Brain microvascular endothelial cell (primary cell): ENCODE measurements around the gene FGF3.
"Not testable (repeated sequence)": the region's sequence is repeated elsewhere in the genome, so short reads cannot be mapped to it uniquely, and the experiment has no call there.

Experiments used
- DNase-seq: peaks from one replicate; pipeline ENCODE4 v3.0.0-alpha.2; 2020
- H3K27ac ChIP-seq: fragments of 250-450 bp; sonication (Bioruptor Pico); 2 replicates; pipeline ENCODE4 v1.5.1; 2020; ENCODE audit warnings: mild to moderate bottlenecking, moderate library complexity
- H3K27me3 ChIP-seq: fragments of 250-450 bp; sonication (Bioruptor Pico); replicated peaks from 2 replicates; pipeline ENCODE4 v1.5.1; 2020; ENCODE audit warnings: mild to moderate bottlenecking
- H3K36me3 ChIP-seq: fragments of 250-450 bp; sonication (Bioruptor Pico); replicated peaks from 2 replicates; pipeline ENCODE4 v1.5.1; 2020; ENCODE audit warnings: mild to moderate bottlenecking
- H3K4me3 ChIP-seq: 2 replicates; pipeline ENCODE4 v1.5.1; 2011; ENCODE audit warnings: low read depth, mild to moderate bottlenecking, control low read depth, low read length, moderate library complexity
- CTCF ChIP-seq: IDR thresholded peaks from 2 replicates; pipeline ENCODE4 v1.5.1; 2011; ENCODE audit warnings: low read depth, mild to moderate bottlenecking, moderate library complexity, low read length, control low read depth, inconsistent platforms; ENCODE audit errors: missing control alignments
- in situ Hi-C: cut with HindIII; loops from 2 replicates; pipeline ENCODE4 v1.10.0; 2017; ENCODE audit warnings: low sequenced_read_pairs, low pct_ligation_motif_present

The FGF3 gene

DNA sequence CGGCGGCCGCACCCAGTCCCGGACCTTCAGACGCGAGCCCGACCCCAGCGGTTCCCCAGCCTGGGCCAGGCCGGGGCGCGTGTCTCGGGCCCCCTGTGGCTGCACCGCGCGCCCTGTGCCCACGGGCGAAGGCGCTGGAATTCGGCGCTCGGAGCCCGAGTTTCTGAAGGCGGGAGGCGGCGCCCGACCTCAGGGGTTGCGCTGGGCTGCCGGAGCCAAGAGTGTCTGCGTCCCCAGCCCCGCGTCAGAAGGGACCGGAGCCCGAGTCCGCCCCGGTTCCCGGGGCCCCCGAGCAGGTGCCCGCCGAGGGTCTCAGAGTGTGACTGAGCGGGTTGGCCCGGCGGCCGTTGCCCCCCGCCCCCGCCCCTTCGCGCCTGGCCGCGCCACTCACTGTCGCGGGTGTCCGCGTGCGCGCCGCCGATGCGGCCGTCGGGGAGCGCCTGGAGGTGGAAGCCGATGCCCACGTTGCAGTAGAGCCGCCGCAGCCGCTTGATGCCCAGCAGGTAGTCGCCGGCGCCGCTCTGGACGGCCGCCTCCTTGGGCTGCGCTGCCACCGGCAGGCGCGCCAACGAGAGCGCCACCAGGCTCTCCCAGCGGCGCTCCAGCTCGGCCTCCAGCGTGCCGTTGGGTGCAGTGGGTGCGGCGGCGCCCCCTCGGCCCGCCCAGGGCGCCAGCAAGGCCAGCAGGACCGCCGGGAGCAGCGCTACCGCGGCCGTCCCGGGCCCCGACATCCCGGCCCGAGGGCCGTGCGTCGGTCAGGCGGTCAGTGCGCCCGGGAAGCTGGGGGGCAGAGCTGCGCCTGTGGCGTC is 44.7 kb downstream of the FGF3 start:
- no peaks in the 10 kb centered on the region for H3K36me3 ChIP-seq
- H3K27me3 ChIP-seq = peaks cover 77% of the 10 kb centered on the region
- no peak overlapping the region for H3K4me3 ChIP-seq
- TF ChIP-seq CTCF = no peak
- DNase-seq = no peak
- no peak overlapping the region for H3K27ac ChIP-seq
- in situ Hi-C loops = no loop called here

DNA sequence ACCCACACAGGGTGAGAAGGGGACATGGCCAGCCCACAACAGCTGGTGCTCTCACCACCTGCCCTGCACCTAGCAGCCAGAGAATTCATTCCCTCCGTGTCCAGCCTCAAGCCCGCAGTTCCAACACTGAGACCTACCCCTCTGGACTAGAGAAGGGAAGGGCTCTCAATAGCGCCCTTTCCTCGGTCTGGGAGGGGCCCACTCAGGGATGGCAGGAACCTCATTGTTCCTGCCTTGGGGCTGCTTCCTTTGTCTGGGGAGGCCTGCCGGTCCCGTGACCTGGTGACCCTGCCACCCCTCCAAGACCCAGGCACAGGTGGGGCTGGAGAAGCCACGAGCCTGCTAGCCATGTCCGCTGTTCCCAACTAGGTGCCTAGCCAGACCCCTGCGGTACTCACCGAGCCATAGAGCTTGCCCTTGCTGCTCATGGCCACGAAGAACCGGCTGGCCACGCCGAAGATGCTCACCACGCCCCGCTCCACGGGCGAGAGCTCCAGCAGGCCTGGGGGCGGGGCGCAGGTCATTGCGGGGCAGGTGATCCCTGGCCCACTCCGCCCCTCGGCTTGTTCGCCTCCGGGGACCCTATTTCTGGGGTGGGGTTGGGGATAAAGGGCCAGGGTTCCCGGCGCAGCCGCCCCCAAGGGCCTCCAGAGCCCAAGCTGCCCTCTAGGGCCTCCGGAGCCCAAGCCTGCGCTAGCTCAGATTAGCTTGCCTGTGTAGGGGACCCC is 45.4 kb downstream of the FGF3 start:
- no peak for DNase-seq
- no peak for TF ChIP-seq CTCF
- Histone ChIP-seq H3K27me3 (peaks cover 80% of the 10 kb centered on the region), H3K36me3 (no peaks in the 10 kb centered on the region), H3K4me3 (no peak overlapping the region), H3K27ac (no peak overlapping the region)
- in situ Hi-C loops = no loop called here

DNA sequence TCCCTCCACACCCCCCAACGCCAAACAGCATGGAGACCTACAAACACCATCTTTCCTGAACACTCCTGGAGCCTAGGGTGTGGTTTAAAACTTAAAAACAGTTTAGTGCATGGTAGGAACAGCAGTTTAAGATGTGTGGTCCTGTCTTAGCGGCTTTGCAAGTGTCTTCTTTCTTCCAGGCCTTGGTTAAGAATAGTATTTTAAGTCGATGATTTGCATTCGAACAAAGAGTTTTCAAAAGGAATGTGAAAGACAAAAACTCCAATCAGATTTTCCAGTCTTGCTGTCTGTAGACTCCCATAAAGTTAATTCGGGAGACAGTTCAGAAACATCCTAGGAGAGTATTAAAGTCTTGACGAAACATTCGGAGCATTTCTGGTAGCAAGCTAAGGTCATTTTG is 47.8 kb downstream of the FGF3 start:
- H3K27me3 ChIP-seq = peaks cover 65% of the 10 kb centered on the region
- in situ Hi-C loops = no loop called here

DNA sequence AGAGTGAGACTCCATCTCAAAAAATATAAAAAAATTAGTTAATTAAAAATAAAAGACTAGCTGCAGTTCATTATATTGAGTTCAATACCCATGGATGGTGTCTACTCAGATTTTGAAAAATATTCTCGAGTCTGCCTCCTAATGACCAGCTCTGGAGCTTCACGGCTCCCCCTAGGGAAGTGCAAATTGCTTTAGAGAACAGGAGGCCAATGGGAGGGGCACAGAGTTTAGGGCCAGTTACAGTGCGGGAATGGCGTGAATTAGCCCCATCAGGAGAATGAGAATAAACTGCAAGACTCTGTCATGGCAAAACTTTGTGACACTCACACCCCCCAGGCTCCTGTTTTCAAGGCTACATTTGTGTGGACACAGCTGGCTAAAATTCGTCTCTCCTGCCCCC is 48.7 kb downstream of the FGF3 start:
- H3K27ac ChIP-seq = no peak overlapping the region
- in situ Hi-C loops = no loop called here
- TF ChIP-seq CTCF = no peak
- no peak overlapping the region for H3K4me3 ChIP-seq
- DNase-seq = no peak
- peaks cover 56% of the 10 kb centered on the region for H3K27me3 ChIP-seq
- H3K36me3 ChIP-seq = no peaks in the 10 kb centered on the region

More for the DNA sequence above, 47.8 kb downstream of the FGF3 start:
- Histone ChIP-seq H3K4me3 (no peak overlapping the region), H3K27ac (no peak overlapping the region), H3K36me3 (no peaks in the 10 kb centered on the region)
- TF ChIP-seq CTCF = no peak
- DNase-seq = no peak

GRCh38 chr11:69765498-69765995 is 53.7 kb downstream of the FGF3 start:
- Histone ChIP-seq H3K4me3 (no peak overlapping the region), H3K36me3 (no peaks in the 10 kb centered on the region), H3K27ac (no peak overlapping the region), H3K27me3 (peaks cover 8% of the 10 kb centered on the region)
- in situ Hi-C loops = no loop called here
- no peak for TF ChIP-seq CTCF
- DNase-seq = no peak

GRCh38 chr11:69764918-69765317 is 54.3 kb downstream of the FGF3 start:
- H3K36me3 ChIP-seq, in situ Hi-C loops, H3K4me3 ChIP-seq, H3K27ac ChIP-seq, DNase-seq, H3K27me3 ChIP-seq: not testable (repeated sequence)
